ENCODE measurements around the gene VDR.

The VDR gene

DNA sequence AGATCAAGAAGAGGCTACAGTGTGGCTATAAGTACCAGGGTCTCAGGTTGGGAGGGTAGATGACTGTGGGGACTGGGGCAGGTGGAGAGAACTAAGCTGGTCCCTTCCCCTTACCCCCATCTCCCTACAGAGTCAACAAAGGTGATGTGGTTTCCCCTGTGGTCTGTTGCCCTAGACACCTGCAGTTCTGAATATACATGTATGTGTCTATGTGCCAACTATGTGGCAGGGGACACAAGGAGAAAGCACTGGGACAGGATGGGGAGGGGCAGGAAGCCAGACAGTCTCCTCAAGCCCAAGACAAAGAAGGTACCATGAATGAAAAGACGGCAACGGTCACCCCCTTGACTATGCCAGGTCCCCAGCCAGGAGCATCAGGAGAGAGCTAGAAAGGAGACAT, 80.6 kb downstream of the VDR start:
- Mint-ChIP-seq H3K27me3 (ENCODE audit: low read depth) (no peaks in the 10 kb centered on the region), H3K4me3 (no peak overlapping the region), H3K27ac (peak overlapping the region; percentile 37 to 99 (median 44)), H3K36me3 (ENCODE audit: low read depth) (no peaks in the 10 kb centered on the region), H3K9me3 (no peaks in the 10 kb centered on the region), H3K4me1 (peaks cover 69% of the 10 kb centered on the region)
- TF ChIP-seq CTCF (IDR thresholded peaks at IDR 0.05; ENCODE audit: unreplicated experiment in 3 of 3): no peak

DNA sequence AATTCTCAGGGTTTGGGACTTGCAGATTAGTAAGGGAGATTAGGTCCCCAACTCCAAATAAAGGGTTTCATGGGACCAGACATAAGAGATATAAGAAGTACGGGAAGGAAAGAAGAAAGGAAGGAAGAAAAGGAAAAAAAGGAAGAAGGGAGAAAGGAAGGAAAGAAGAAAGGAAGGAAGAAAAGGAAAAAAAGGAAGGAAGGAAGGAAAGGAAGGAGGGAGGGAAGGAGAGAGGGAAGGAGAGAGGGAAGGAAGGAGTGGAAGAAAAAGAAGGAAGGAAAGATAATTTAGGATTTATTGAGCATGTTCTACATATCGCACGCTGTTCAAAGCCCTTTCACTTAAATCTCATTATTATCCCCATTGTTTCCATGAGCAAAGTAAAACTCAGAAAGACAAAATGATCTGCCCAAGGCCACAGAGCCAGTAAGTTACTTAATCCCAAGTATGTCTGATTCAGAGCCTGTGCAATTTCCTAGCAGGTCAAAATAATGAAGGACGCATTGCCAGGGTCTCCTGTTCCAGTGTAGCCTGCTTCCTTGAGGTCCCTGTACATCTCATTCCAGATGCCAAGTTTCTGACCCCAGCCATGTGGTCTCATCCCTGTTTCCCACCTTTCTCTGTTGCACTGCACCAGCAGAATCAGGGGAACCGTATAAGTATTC, 81.2 kb downstream of the VDR start:
- Mint-ChIP-seq H3K36me3 (ENCODE audit: low read depth) (no peaks in the 10 kb centered on the region), H3K9me3 (no peaks in the 10 kb centered on the region), H3K27ac (peak overlapping the region in 2 of 3 experiments; percentile 99), H3K4me3 (no peak overlapping the region), H3K4me1 (peaks cover 64% of the 10 kb centered on the region), H3K27me3 (ENCODE audit: low read depth) (no peaks in the 10 kb centered on the region)
- no peak for TF ChIP-seq CTCF (IDR thresholded peaks at IDR 0.05; ENCODE audit: unreplicated experiment in 3 of 3)

DNA sequence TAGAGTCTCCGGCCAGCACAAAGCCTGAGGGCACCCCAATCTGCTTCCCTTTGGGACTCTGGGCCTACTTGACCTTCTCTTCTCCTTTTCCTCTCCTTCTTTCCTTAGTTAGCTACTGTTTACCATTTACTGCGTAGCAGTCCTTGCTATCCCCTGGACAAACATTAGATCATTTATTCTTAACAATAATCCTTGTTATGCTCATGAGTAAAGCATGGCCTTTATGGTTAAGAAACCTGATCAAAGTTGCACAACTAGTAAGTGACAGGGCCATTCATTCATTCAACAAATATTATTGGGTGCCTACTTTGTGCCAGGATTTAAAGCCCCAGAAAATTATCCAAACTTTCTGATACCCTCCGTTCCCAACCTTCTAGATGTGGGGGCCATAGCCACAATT, 81.9 kb downstream of the VDR start:
- Mint-ChIP-seq H3K36me3 (ENCODE audit: low read depth) (no peaks in the 10 kb centered on the region), H3K27ac (peak overlapping the region; percentile 99 to 100 (median 99)), H3K9me3 (no peaks in the 10 kb centered on the region), H3K4me3 (peak overlapping the region; percentile 27 to 65 (median 31)), H3K4me1 (peaks cover 64% of the 10 kb centered on the region), H3K27me3 (ENCODE audit: low read depth) (no peaks in the 10 kb centered on the region)
- TF ChIP-seq CTCF (IDR thresholded peaks at IDR 0.05; ENCODE audit: unreplicated experiment in 3 of 3): no peak

DNA sequence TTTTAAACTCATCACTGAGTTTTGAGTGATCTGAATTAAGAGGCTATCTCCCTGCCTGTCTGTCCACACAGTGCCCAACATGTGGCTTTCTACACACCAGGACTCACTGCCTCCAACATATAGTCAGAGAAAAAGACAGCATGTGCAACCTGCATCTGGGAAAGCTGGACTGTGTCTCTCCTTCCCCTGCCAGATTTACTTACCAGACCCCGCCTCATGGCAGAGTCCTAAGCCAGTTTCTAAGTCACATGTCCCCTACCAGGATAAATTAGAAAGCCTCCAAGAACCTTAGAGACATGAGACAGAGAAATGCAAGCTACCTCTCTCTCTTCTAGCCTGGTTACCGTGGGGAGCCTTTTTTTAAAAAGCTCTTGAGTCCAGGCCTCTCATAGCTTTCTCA, 82.4 kb downstream of the VDR start:
- Mint-ChIP-seq H3K4me1 (peaks cover 67% of the 10 kb centered on the region), H3K27ac (peak overlapping the region; percentile 99 to 100 (median 99)), H3K9me3 (no peaks in the 10 kb centered on the region)

GRCh38 chr12:47821346-47821706, 83.5 kb downstream of the VDR start:
- TF ChIP-seq CTCF (IDR thresholded peaks at IDR 0.05; ENCODE audit: unreplicated experiment in 3 of 3): no peak
- no peaks in the 10 kb centered on the region for H3K9me3 Mint-ChIP-seq
- no peaks in the 10 kb centered on the region for H3K27me3 Mint-ChIP-seq (ENCODE audit: low read depth)
- no peaks in the 10 kb centered on the region for H3K36me3 Mint-ChIP-seq (ENCODE audit: low read depth)
- peaks cover 77% of the 10 kb centered on the region for H3K4me1 Mint-ChIP-seq
- peak overlapping the region; percentile 94 to 98 (median 95) for H3K4me3 Mint-ChIP-seq
- peak overlapping the region; percentile 99 to 100 (median 99) for H3K27ac Mint-ChIP-seq

More for the DNA sequence above, 82.4 kb downstream of the VDR start:
- Mint-ChIP-seq H3K4me3 (peak overlapping the region; percentile 31 to 95 (median 50)), H3K27me3 (ENCODE audit: low read depth) (no peaks in the 10 kb centered on the region), H3K36me3 (ENCODE audit: low read depth) (no peaks in the 10 kb centered on the region)
- TF ChIP-seq CTCF (IDR thresholded peaks at IDR 0.05; ENCODE audit: unreplicated experiment in 3 of 3): no peak
